ENCODE data around the gene UNC5B. TPM values are rescaled to one million over a fixed set of nuclear protein-coding genes. Genes with fewer than 3 reads are reported as not detected.

Gene UNC5B
- polyA plus RNA-seq, 1 donor (not counting 4 experiments of a cell fraction or from before 2014, with no cell fraction given) = 1.1 TPM

DNA sequence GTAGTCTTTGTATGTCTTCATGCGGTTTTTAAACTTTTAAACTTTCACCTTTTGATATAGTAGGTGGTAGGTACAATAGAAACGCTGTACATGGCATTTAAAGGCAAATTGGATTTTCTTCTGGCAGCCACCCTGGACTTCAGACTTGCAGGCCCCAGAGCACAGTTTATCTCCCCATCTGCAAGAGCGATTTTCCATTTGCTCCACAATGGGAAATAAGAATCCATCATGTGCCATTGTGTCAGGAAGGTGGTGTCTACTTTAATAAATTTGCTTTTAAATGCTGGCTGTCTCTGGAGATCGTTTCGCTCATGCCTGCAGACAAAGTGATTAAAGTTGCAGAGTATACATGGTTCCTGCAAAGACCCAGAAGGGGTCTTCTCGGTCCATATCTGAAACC is 38.9 kb downstream of the UNC5B start:
- H3K4me3 ChIP-seq (ENCODE audit: control insufficient read depth in 2 of 3, extremely low read depth in 1 of 3, insufficient read depth in 2 of 3, low read depth in 1 of 3, low read length in 3 of 3) = no peak overlapping the region
- TF ChIP-seq EZH2 (IDR thresholded peaks at IDR 0.05; ENCODE audit: low read length) = no peak
- TF ChIP-seq, protein P1, sequence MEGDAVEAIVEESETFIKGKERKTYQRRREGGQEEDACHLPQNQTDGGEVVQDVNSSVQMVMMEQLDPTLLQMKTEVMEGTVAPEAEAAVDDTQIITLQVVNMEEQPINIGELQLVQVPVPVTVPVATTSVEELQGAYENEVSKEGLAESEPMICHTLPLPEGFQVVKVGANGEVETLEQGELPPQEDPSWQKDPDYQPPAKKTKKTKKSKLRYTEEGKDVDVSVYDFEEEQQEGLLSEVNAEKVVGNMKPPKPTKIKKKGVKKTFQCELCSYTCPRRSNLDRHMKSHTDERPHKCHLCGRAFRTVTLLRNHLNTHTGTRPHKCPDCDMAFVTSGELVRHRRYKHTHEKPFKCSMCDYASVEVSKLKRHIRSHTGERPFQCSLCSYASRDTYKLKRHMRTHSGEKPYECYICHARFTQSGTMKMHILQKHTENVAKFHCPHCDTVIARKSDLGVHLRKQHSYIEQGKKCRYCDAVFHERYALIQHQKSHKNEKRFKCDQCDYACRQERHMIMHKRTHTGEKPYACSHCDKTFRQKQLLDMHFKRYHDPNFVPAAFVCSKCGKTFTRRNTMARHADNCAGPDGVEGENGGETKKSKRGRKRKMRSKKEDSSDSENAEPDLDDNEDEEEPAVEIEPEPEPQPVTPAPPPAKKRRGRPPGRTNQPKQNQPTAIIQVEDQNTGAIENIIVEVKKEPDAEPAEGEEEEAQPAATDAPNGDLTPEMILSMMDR (optimal IDR thresholded peaks at IDR 0.05 in 1 of 3, IDR thresholded peaks at IDR 0.05 in 1 of 3, conservative IDR thresholded peaks at IDR 0.05 in 1 of 3; ENCODE audit: extremely low read depth in 1 of 3, insufficient read depth in 2 of 3, low read length in 3 of 3) = no peak
- no peaks in the 10 kb centered on the region for H3K79me2 ChIP-seq (ENCODE audit: control insufficient read depth, insufficient read depth, low read length)
- no peak overlapping the region for H3K27ac ChIP-seq (ENCODE audit: control insufficient read depth, insufficient read depth, low read length)
- no peak overlapping the region for H3K9ac ChIP-seq (ENCODE audit: control insufficient read depth, extremely low read depth, insufficient read depth, low read length)
- DNase-seq (ENCODE audit: low read depth, low spot score) (no peak), FAIRE-seq (no peak)
- H3K4me1 ChIP-seq (ENCODE audit: control insufficient read depth, extremely low read depth, insufficient read depth, low read length) = peaks cover 31% of the 10 kb centered on the region
- H3K9me1 ChIP-seq (ENCODE audit: control insufficient read depth, extremely low read depth, insufficient read depth, low read length) = no peaks in the 10 kb centered on the region
- H2AFZ ChIP-seq (ENCODE audit: control insufficient read depth, low read length) = no peak overlapping the region
- H3K9me3 ChIP-seq (ENCODE audit: control insufficient read depth, low read depth, low read length) = no peaks in the 10 kb centered on the region
- no peaks in the 10 kb centered on the region for H3K27me3 ChIP-seq (ENCODE audit: control insufficient read depth, extremely low read depth, insufficient read depth, low read length)
- no peaks in the 10 kb centered on the region for H4K20me1 ChIP-seq (ENCODE audit: control insufficient read depth, extremely low read depth, insufficient read depth, low read length)
- H3K4me2 ChIP-seq (ENCODE audit: control insufficient read depth, extremely low read depth, insufficient read depth, low read depth, low read length) = no peak overlapping the region
- dilution Hi-C loops (cut with MboI; ENCODE audit: extremely low pct_ligation_motif_present, low sequenced_read_pairs) = no loop called here
- H3K36me3 ChIP-seq (ENCODE audit: control insufficient read depth in 2 of 2, extremely low read depth in 1 of 2, insufficient read depth in 2 of 2, low read length in 2 of 2) = no peaks in the 10 kb centered on the region

DNA sequence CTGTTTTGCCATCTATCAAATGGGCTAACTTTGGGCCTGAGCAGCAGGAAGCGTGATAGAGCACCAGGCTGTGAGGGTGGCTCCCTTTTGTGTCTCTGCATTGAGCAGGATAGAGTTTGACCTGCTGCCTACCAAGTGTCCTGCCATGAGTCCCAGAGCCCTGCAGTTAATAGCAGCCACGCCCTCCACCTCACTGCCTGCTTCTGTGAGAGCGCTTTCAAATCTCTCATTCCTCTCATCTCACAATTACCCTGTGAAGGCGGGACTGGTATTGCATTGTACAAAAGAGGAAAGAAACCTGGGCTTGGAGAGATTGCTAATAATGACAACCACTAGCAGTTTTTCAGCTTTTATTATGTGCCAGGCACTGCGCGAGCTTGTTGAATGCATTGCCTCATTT is 39.9 kb downstream of the UNC5B start:
- Histone ChIP-seq H3K9ac (ENCODE audit: control insufficient read depth, extremely low read depth, insufficient read depth, low read length) (no peak overlapping the region), H3K9me1 (ENCODE audit: control insufficient read depth, extremely low read depth, insufficient read depth, low read length) (no peaks in the 10 kb centered on the region), H3K9me3 (ENCODE audit: control insufficient read depth, low read depth, low read length) (no peaks in the 10 kb centered on the region), H3K36me3 (ENCODE audit: control insufficient read depth in 2 of 2, extremely low read depth in 1 of 2, insufficient read depth in 2 of 2, low read length in 2 of 2) (no peaks in the 10 kb centered on the region), H3K27me3 (ENCODE audit: control insufficient read depth, extremely low read depth, insufficient read depth, low read length) (no peaks in the 10 kb centered on the region), H3K79me2 (ENCODE audit: control insufficient read depth, insufficient read depth, low read length) (no peaks in the 10 kb centered on the region), H2AFZ (ENCODE audit: control insufficient read depth, low read length) (no peak overlapping the region), H4K20me1 (ENCODE audit: control insufficient read depth, extremely low read depth, insufficient read depth, low read length) (no peaks in the 10 kb centered on the region), H3K27ac (ENCODE audit: control insufficient read depth, insufficient read depth, low read length) (no peak overlapping the region), H3K4me1 (ENCODE audit: control insufficient read depth, extremely low read depth, insufficient read depth, low read length) (peaks cover 27% of the 10 kb centered on the region), H3K4me2 (ENCODE audit: control insufficient read depth, extremely low read depth, insufficient read depth, low read depth, low read length) (no peak overlapping the region), H3K4me3 (ENCODE audit: control insufficient read depth in 2 of 3, extremely low read depth in 1 of 3, insufficient read depth in 2 of 3, low read depth in 1 of 3, low read length in 3 of 3) (no peak overlapping the region)
- no peak for FAIRE-seq
- TF ChIP-seq, protein P1 (optimal IDR thresholded peaks at IDR 0.05 in 1 of 3, IDR thresholded peaks at IDR 0.05 in 1 of 3, conservative IDR thresholded peaks at IDR 0.05 in 1 of 3; ENCODE audit: extremely low read depth in 1 of 3, insufficient read depth in 2 of 3, low read length in 3 of 3) = no peak
- TF ChIP-seq EZH2 (IDR thresholded peaks at IDR 0.05; ENCODE audit: low read length) = no peak
- no peak for DNase-seq (ENCODE audit: low read depth, low spot score)
- dilution Hi-C loops (cut with MboI; ENCODE audit: extremely low pct_ligation_motif_present, low sequenced_read_pairs) = no loop called here
